Thyroid gland (tissue), 4 donors: ENCODE data around the gene LIX1L. TPM values are rescaled to one million over a fixed set of nuclear protein-coding genes. Genes with fewer than 3 reads are reported as not detected.

Source experiments
- DNase-seq, 2 donors: peaks; one replicate each; pipeline ENCODE4 v3.0.0-alpha.2; 2019
- H3K27ac ChIP-seq, 3 donors: fragments of 200-600 bp; sonication (generic); 1 replicate in 2 of 3; 2 replicates in 1 of 3; pipeline ENCODE4 v1.5.1; 2016 to 2019; ENCODE audit warnings: mild to moderate bottlenecking in 1 of 3, moderate library complexity in 1 of 3
- H3K27me3 ChIP-seq: fragments of 200-600 bp; sonication (generic); one replicate; pipeline ENCODE4 v1.5.1; 2019
- H3K36me3 ChIP-seq, 2 donors: fragments of 200-600 bp; sonication (generic); one replicate each; pipeline ENCODE4 v1.5.1; 2016 to 2019
- H3K4me1 ChIP-seq, 2 donors: fragments of 200-600 bp; sonication (generic); one replicate each; pipeline ENCODE4 v1.5.1; 2017 to 2019
- H3K4me3 ChIP-seq, 3 donors: fragments of 200-600 bp; sonication (generic); replicated peaks in 1 of 3; 1 replicate in 2 of 3; 2 replicates in 1 of 3; pipeline ENCODE4 v1.5.1; 2016; ENCODE audit warnings: mild to moderate bottlenecking in 1 of 3
- H3K9me3 ChIP-seq: fragments of 200-600 bp; sonication (generic); one replicate; pipeline ENCODE4 v1.5.1; 2017
- CTCF ChIP-seq, 6 experiments: fragments of 200-600 bp in 3 of 6; fragments of 450-650 bp in 3 of 6; sonication (generic) in 3 of 6; IDR thresholded peaks; one replicate each; pipeline ENCODE4 v1.5.1; 2016 to 2019; ENCODE audit warnings: antibody characterized with exemption in 6 of 6, mild to moderate bottlenecking in 2 of 6, inconsistent platforms in 1 of 6, moderate library complexity in 1 of 6
- POLR2A ChIP-seq, 2 donors: fragments of 450-650 bp; IDR thresholded peaks; one replicate each; pipeline ENCODE4 v1.6.1; 2017; ENCODE audit warnings: antibody characterized with exemption in 2 of 2, mild to moderate bottlenecking in 2 of 2, moderate library complexity in 1 of 2
- WGBS, 2 donors: methylation state at CpG; one replicate each; pipeline ENCODE4 v1.1.5; 2017; 5-methylcytosine and 5-hydroxymethylcytosine counted together
- intact Hi-C: fragments of 100-400 bp; cut with DNase I; formaldehyde crosslinking; loops from one replicate; pipeline ENCODE4 v1.15.1; 2023
- total RNA-seq, 4 donors: library from RNA; depleted of rRNA; stranded (reverse); fragments of >200 nt; gene quantifications; one replicate each; pipeline ENCODE4 v1.2.3, GENCODE V29; 2016

LIX1L gene
- total RNA-seq, 4 donors from 2014 or later: 18.7 to 26.9 (median 20.3) TPM

GRCh38 chr1:145963265-145964019 is 5.6 kb upstream of the LIX1L start:
- peak overlapping the region in 2 of 3 donors; percentile 48 to 57 for H3K4me3 ChIP-seq
- H3K4me1 ChIP-seq: peaks cover 18 to 32% of the 10 kb centered on the region in 2 donors
- H3K27me3 ChIP-seq: no peaks in the 10 kb centered on the region
- DNase-seq: no peak
- no peak for TF ChIP-seq CTCF (IDR thresholded peaks at IDR 0.05)
- 56 to 59% methylated on average over 5 of the region's 5 CpGs for WGBS, 2 donors
- intact Hi-C loops: loop anchor here (10.0 kb wide), 1 partner anchor 51 kb away; no protein-coding TSS in a partner anchor
- H3K27ac ChIP-seq: peak overlapping the region; percentile 75 to 98 (median 87)
- no peaks in the 10 kb centered on the region for H3K36me3 ChIP-seq
- H3K9me3 ChIP-seq: no peaks in the 10 kb centered on the region

- no peaks in the 10 kb centered on the region for H3K27me3 ChIP-seq
- TF ChIP-seq CTCF (IDR thresholded peaks at IDR 0.05) (no peak), POLR2A (IDR thresholded peaks at IDR 0.05) (no peak)
- DNase-seq: peak; percentile 53 to 56
- intact Hi-C loops: loop anchor here (10.0 kb wide), 1 partner anchor 52 kb away; no protein-coding TSS in a partner anchor
- 13 to 15% methylated on average over 20 of the region's 36 CpGs for WGBS, 2 donors
- no peaks in the 10 kb centered on the region for H3K9me3 ChIP-seq
- H3K4me3 ChIP-seq: peak overlapping the region in 2 of 3 donors; percentile 61 to 73
- peaks cover 22 to 32% of the 10 kb centered on the region in 2 donors for H3K4me1 ChIP-seq
- no peaks in the 10 kb centered on the region for H3K36me3 ChIP-seq
- H3K27ac ChIP-seq: peak overlapping the region; percentile 63 to 75 (median 73)
Observed at GRCh38 chr1:145962157-145963102, 4.6 kb upstream of the LIX1L start.

- DNase-seq: peak; percentile 49 to 57
- Histone ChIP-seq H3K36me3 (no peaks in the 10 kb centered on the region), H3K9me3 (no peaks in the 10 kb centered on the region), H3K4me3 (peak overlapping the region; percentile 49 to 73 (median 61)), H3K27me3 (no peaks in the 10 kb centered on the region), H3K27ac (peak overlapping the region in 2 of 3 donors; percentile 82 to 84), H3K4me1 (peaks cover 25 to 36% of the 10 kb centered on the region in 2 donors)
- intact Hi-C loops: loop anchor here (10.0 kb wide), 1 partner anchor 53 kb away; no protein-coding TSS in a partner anchor
- no peak for TF ChIP-seq CTCF (IDR thresholded peaks at IDR 0.05)
- TF ChIP-seq POLR2A (IDR thresholded peaks at IDR 0.05): no peak
- 2% methylated on average over 13 to 17 of the region's 57 CpGs for WGBS, 2 donors
Observed at GRCh38 chr1:145961425-145962156, 3.8 kb upstream of the LIX1L start.

GRCh38 chr1:145961109-145961424 is 3.2 kb upstream of the LIX1L start:
- Histone ChIP-seq H3K9me3 (no peaks in the 10 kb centered on the region), H3K4me3 (peak overlapping the region; percentile 49 to 73 (median 61)), H3K27me3 (no peaks in the 10 kb centered on the region), H3K27ac (peak overlapping the region; percentile 78 to 84 (median 82)), H3K36me3 (no peaks in the 10 kb centered on the region), H3K4me1 (peaks cover 27 to 42% of the 10 kb centered on the region in 2 donors)
- 0 to 2% methylated on average over 8 to 13 of the region's 22 CpGs for WGBS, 2 donors
- intact Hi-C loops: loop anchor here (10.0 kb wide), 1 partner anchor 54 kb away; no protein-coding TSS in a partner anchor
- no peak for TF ChIP-seq CTCF (IDR thresholded peaks at IDR 0.05)
- no peak for TF ChIP-seq POLR2A (IDR thresholded peaks at IDR 0.05)
- no peak for DNase-seq
